DND-41 (cell line): ENCODE data around the gene EXOSC2.

Experiments
- EZH2 ChIP-seq: IDR thresholded peaks from 3 replicates; pipeline ENCODE4 v1.6.1; 2012; ENCODE audit warnings: borderline replicate concordance, low read depth, mild to moderate bottlenecking, moderate library complexity, low read length, inconsistent platforms; ENCODE audit not compliant: severe bottlenecking
- TF ChIP-seq, protein P1 (sequence below): IDR thresholded peaks from 2 replicates; pipeline ENCODE4 v1.5.1; 2012; ENCODE audit warnings: borderline replicate concordance, low read length, moderate library complexity, mild to moderate bottlenecking; ENCODE audit not compliant: poor library complexity, severe bottlenecking; ENCODE audit errors: extremely low read depth

DNA sequence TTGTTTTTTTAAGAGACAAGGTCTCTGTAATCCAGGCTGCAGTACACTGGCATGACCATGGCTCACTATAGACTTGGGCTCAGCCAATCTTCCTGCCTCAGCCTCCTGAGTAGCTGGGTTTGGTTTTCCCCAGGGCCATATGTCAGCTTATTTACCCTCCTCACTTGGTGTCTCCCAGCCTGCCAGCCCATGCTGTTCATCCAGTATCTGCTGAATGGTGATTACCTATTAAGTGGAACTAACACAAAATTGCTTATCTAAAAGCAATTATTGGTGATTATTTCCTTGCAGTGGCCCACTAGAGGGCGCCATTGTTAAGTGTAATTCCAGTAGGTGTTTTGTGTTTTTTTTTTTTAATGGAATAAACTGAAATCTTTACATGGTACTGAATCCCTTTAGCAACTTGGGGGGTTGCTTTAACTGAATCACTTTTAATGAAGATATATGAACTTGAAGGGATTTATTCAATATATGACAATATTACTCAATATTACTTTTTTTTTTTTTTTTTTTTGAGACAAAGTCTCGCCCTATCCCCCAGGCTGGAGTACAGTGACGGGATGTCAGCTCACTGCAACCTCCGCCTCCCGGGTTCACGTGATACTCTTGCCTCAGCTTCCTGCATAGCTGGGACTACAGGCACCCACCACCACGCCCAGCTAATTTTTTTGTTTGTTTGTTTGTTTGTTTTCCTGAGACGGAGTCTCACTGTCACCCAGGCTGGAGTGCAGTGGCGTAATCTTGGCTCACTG is 13.8 kb downstream of the EXOSC2 start:
- TF ChIP-seq, protein P1, sequence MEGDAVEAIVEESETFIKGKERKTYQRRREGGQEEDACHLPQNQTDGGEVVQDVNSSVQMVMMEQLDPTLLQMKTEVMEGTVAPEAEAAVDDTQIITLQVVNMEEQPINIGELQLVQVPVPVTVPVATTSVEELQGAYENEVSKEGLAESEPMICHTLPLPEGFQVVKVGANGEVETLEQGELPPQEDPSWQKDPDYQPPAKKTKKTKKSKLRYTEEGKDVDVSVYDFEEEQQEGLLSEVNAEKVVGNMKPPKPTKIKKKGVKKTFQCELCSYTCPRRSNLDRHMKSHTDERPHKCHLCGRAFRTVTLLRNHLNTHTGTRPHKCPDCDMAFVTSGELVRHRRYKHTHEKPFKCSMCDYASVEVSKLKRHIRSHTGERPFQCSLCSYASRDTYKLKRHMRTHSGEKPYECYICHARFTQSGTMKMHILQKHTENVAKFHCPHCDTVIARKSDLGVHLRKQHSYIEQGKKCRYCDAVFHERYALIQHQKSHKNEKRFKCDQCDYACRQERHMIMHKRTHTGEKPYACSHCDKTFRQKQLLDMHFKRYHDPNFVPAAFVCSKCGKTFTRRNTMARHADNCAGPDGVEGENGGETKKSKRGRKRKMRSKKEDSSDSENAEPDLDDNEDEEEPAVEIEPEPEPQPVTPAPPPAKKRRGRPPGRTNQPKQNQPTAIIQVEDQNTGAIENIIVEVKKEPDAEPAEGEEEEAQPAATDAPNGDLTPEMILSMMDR = peak; percentile 80
- TF ChIP-seq EZH2 = no peak
